ENCODE results near the gene ERBB3.
A peak's percentile ranks its signal among the peaks of the same experiment; 100 is the strongest.

Gene ERBB3

GRCh38 chr12:56116267-56117081, 36.5 kb downstream of the ERBB3 start, which contains the start of gene RPL41:
RPL41 (plus strand) TSS chr12:56116633.
- peak; percentile 96 for DNase-seq

- DNase-seq, result peak; percentile 11
Observed at GRCh38 chr12:56117082-56117706, 37.2 kb downstream of the ERBB3 start.

- peak; percentile 99 for DNase-seq
Observed at GRCh38 chr12:56117778-56118687, 38.1 kb downstream of the ERBB3 start, which contains the start of gene ZC3H10. ZC3H10 (plus strand) TSS chr12:56118266; CDS start chr12:56120563, 2,297 bp downstream.

GRCh38 chr12:56118688-56119357, 38.9 kb downstream of the ERBB3 start:
- no peak for DNase-seq

GRCh38 chr12:56119361-56119796, 39.4 kb downstream of the ERBB3 start:
- peak; percentile 78 for DNase-seq

GRCh38 chr12:56120158-56120846, 40.3 kb downstream of the ERBB3 start:
- DNase-seq, result no peak

- DNase-seq, result no peak
Observed at GRCh38 chr12:56121204-56121870, 41.4 kb downstream of the ERBB3 start.

GRCh38 chr12:56122637-56123036, 42.7 kb downstream of the ERBB3 start:
- DNase-seq, result no peak

GRCh38 chr12:56124133-56124532, 44.2 kb downstream of the ERBB3 start:
- no peak for DNase-seq

- peak; percentile 24 for DNase-seq
Observed at GRCh38 chr12:56126732-56127239, 46.8 kb downstream of the ERBB3 start.

GRCh38 chr12:56127485-56127887, 47.5 kb downstream of the ERBB3 start:
- DNase-seq, result no peak

- DNase-seq, result peak; percentile 100
Observed at GRCh38 chr12:56127888-56128669, 48.1 kb downstream of the ERBB3 start, which contains the start of gene ESYT1. ESYT1 (plus strand) TSS chr12:56128267; CDS start chr12:56128320, 53 bp downstream.

GRCh38 chr12:56128670-56129205, 48.8 kb downstream of the ERBB3 start:
- DNase-seq, result no peak

GRCh38 chr12:56129206-56129941, 49.4 kb downstream of the ERBB3 start:
- peak; percentile 87 for DNase-seq

GRCh38 chr12:56129942-56130495, 50.1 kb downstream of the ERBB3 start:
- no peak for DNase-seq

- no peak for DNase-seq
Observed at GRCh38 chr12:56130876-56131275, 50.9 kb downstream of the ERBB3 start.

GRCh38 chr12:56134897-56135296, 54.9 kb downstream of the ERBB3 start:
- DNase-seq, result no peak

GRCh38 chr12:56137853-56138571, 58.0 kb downstream of the ERBB3 start:
- DNase-seq, result no peak

Measured in CD4-positive, alpha-beta T cell treated with Interleukin-17A for 1 hour (primary cell).